Smooth muscle cell (in vitro differentiated cells): ENCODE results near the gene RARA. TPM values are rescaled to one million over a fixed set of nuclear protein-coding genes. Genes with fewer than 3 reads are reported as not detected.
A peak's percentile ranks its signal among the peaks of the same experiment; 100 is the strongest.

Experiments used
- DNase-seq: peaks from one replicate; lab custom pipeline; 2025; ENCODE audit not compliant: unreplicated experiment; lab: John Stamatoyannopoulos, UW
- H2AFZ ChIP-seq: fragments of 200-600 bp; sonication (generic); 2 replicates; pipeline ENCODE4 v1.6.0; 2016; ENCODE audit warnings: antibody characterized with exemption, low read depth, mild to moderate bottlenecking
- H3F3A ChIP-seq: fragments of 200-600 bp; sonication (generic); 2 replicates; pipeline ENCODE4 v1.6.0; 2017; ENCODE audit warnings: antibody characterized with exemption, low read depth
- H3K27ac ChIP-seq: fragments of 200-600 bp; sonication (generic); 2 replicates; pipeline ENCODE4 v1.5.1; 2016; ENCODE audit warnings: low read depth, mild to moderate bottlenecking
- H3K27me3 ChIP-seq: fragments of 200-600 bp; sonication (generic); 2 replicates; pipeline ENCODE4 v1.6.1; 2016; ENCODE audit warnings: low read depth, mild to moderate bottlenecking
- H3K36me3 ChIP-seq: fragments of 200-600 bp; sonication (generic); 2 replicates; pipeline ENCODE4 v1.5.1; 2016; ENCODE audit warnings: low read depth
- H3K4me1 ChIP-seq: fragments of 200-600 bp; sonication (generic); 2 replicates; pipeline ENCODE4 v1.5.1; 2016; ENCODE audit warnings: low read depth
- H3K4me2 ChIP-seq: fragments of 200-600 bp; sonication (generic); 2 replicates; pipeline ENCODE4 v1.6.0; 2016; ENCODE audit warnings: mild to moderate bottlenecking
- H3K4me3 ChIP-seq: fragments of 200-600 bp; sonication (generic); 2 replicates; pipeline ENCODE4 v1.5.1; 2016; ENCODE audit warnings: mild to moderate bottlenecking
- H3K79me2 ChIP-seq: fragments of 200-600 bp; sonication (generic); 2 replicates; pipeline ENCODE4 v1.6.0; 2016; ENCODE audit warnings: low read depth, mild to moderate bottlenecking
- H3K9ac ChIP-seq: fragments of 200-600 bp; sonication (generic); 2 replicates; pipeline ENCODE4 v1.6.0; 2016; ENCODE audit warnings: low read depth
- H3K9me3 ChIP-seq: fragments of 200-600 bp; sonication (generic); replicated peaks from 2 replicates; pipeline ENCODE4 v1.5.1; 2016; ENCODE audit warnings: low read depth
- H4K20me1 ChIP-seq: fragments of 200-600 bp; sonication (generic); 2 replicates; pipeline ENCODE4 v1.6.0; 2016; ENCODE audit warnings: low read depth
- WGBS: methylation state at CpG from one replicate; pipeline ENCODE4 v1.1.7; 2016; ENCODE audit warnings: low lambda C conversion rate; 5-methylcytosine and 5-hydroxymethylcytosine counted together
- polyA plus RNA-seq: library from polyadenylated mRNA; unstranded; fragments of >200 nt; fragmentation: Nextera tagmentation; extraction: Ambion mirVana; gene quantifications from 2 replicates; pipeline ENCODE4 v1.2.1, GENCODE V29; 2016
- total RNA-seq: library from RNA; depleted of rRNA; stranded (reverse); fragments of >200 nt; gene quantifications from 2 replicates; pipeline ENCODE4 v1.2.3, GENCODE V29; 2014
- TF ChIP-seq, protein P1 (sequence below): fragments of 200-600 bp; sonication (generic); IDR thresholded peaks from 2 replicates; pipeline ENCODE4 v1.5.1; 2017; ENCODE audit warnings: borderline replicate concordance, mild to moderate bottlenecking, antibody characterized with exemption; ENCODE audit not compliant: insufficient read depth, poor library complexity, severe bottlenecking

RARA gene
- total and polyA plus RNA-seq, 2 experiments from 2014 or later, result 22.1 to 22.5 TPM

DNA sequence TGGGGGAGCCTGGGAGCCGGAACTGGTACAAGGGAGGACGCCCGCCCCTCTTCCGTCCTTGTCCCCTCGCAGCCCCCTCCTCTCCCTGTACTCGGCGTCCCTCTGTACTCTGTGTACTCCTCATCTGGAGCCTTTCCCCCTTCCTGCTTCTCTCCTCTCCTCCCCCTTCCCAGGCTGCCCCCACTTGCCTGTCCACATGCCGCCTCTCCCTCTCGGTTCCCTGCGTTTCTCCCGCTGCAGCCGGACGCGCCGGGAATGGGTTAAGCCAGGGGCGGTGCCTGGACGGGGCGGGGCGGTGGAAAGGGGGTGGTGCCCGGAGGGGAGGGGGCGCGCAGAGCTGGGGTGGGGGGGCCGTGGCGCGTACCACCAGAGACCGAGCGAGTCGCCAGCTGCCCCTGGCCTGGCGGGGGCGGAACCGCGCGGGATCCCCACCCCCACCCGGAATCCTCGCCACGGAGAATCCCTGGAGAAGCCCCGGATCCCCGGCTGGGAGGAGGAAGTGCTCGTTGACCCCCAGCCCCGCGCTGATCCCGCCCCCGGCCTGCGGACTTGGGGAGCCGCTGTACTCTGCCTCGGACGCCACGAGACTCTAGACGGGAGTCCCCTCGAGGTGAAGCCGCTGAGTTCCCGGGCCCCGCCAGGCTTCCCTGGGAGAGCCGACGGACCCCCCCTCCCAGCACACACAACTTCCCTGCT, 33.0 kb downstream of the RARA start:
- H3K36me3 ChIP-seq, result no peaks in the 10 kb centered on the region
- peak overlapping the region; percentile 99 for H3K4me2 ChIP-seq
- under 1% methylated on average over 14 of the region's 55 CpGs for WGBS
- peaks cover 80% of the 10 kb centered on the region for H4K20me1 ChIP-seq
- no peak overlapping the region for H2AFZ ChIP-seq
- H3K4me3 ChIP-seq, result peak overlapping the region; percentile 90
- H3F3A ChIP-seq, result peaks cover 12% of the 10 kb centered on the region
- H3K9ac ChIP-seq, result peak overlapping the region; percentile 91
- H3K4me1 ChIP-seq, result peaks cover 49% of the 10 kb centered on the region
- H3K9me3 ChIP-seq, result no peaks in the 10 kb centered on the region
- peaks cover 41% of the 10 kb centered on the region for H3K79me2 ChIP-seq
- TF ChIP-seq, protein P1, sequence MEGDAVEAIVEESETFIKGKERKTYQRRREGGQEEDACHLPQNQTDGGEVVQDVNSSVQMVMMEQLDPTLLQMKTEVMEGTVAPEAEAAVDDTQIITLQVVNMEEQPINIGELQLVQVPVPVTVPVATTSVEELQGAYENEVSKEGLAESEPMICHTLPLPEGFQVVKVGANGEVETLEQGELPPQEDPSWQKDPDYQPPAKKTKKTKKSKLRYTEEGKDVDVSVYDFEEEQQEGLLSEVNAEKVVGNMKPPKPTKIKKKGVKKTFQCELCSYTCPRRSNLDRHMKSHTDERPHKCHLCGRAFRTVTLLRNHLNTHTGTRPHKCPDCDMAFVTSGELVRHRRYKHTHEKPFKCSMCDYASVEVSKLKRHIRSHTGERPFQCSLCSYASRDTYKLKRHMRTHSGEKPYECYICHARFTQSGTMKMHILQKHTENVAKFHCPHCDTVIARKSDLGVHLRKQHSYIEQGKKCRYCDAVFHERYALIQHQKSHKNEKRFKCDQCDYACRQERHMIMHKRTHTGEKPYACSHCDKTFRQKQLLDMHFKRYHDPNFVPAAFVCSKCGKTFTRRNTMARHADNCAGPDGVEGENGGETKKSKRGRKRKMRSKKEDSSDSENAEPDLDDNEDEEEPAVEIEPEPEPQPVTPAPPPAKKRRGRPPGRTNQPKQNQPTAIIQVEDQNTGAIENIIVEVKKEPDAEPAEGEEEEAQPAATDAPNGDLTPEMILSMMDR, result no peak
- DNase-seq, result peak; percentile 85
- peak overlapping the region; percentile 89 for H3K27ac ChIP-seq
- no peaks in the 10 kb centered on the region for H3K27me3 ChIP-seq

DNA sequence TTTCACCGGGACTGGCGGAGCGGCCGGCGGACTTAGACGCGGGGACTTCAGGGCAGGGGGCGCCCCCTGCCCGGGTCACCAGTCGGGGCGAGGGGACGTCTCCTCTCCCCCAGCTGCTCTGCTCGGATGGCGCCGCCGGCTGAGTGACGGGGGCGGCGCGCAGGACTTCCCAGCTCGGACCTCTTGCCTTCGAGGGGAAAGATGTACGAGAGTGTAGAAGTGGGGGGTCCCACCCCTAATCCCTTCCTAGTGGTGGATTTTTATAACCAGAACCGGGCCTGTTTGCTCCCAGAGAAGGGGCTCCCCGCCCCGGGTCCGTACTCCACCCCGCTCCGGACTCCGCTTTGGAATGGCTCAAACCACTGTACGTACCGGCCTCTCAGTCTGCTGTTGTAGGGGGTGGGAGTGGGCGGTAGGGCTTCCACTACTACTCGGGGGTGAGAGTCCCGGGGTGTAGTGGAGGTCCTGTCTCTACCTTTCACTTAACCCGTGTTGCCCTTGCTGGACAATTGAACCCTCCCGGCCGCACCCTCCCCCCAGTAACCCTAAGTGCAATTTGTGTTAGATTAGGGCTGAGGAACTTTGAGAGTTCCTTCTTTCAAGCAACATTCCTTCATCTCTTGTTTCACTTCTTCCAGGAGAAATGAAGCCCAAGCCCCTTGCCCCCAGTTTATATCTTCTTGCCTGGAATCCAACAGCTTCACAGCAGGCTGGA, 33.7 kb downstream of the RARA start:
- H3K27me3 ChIP-seq, result no peaks in the 10 kb centered on the region
- no peaks in the 10 kb centered on the region for H3K9me3 ChIP-seq
- no peak for DNase-seq
- WGBS, result 3% methylated on average over 35 of the region's 38 CpGs
- H3F3A ChIP-seq, result peaks cover 12% of the 10 kb centered on the region
- H3K4me1 ChIP-seq, result peaks cover 56% of the 10 kb centered on the region
- H3K4me3 ChIP-seq, result peak overlapping the region; percentile 90
- H3K79me2 ChIP-seq, result peaks cover 48% of the 10 kb centered on the region
- H3K36me3 ChIP-seq, result no peaks in the 10 kb centered on the region
- H3K4me2 ChIP-seq, result peak overlapping the region; percentile 99
- H3K9ac ChIP-seq, result peak overlapping the region; percentile 91
- TF ChIP-seq, protein P1, result no peak
- peak overlapping the region; percentile 89 for H3K27ac ChIP-seq
- no peak overlapping the region for H2AFZ ChIP-seq
- peaks cover 80% of the 10 kb centered on the region for H4K20me1 ChIP-seq

DNA sequence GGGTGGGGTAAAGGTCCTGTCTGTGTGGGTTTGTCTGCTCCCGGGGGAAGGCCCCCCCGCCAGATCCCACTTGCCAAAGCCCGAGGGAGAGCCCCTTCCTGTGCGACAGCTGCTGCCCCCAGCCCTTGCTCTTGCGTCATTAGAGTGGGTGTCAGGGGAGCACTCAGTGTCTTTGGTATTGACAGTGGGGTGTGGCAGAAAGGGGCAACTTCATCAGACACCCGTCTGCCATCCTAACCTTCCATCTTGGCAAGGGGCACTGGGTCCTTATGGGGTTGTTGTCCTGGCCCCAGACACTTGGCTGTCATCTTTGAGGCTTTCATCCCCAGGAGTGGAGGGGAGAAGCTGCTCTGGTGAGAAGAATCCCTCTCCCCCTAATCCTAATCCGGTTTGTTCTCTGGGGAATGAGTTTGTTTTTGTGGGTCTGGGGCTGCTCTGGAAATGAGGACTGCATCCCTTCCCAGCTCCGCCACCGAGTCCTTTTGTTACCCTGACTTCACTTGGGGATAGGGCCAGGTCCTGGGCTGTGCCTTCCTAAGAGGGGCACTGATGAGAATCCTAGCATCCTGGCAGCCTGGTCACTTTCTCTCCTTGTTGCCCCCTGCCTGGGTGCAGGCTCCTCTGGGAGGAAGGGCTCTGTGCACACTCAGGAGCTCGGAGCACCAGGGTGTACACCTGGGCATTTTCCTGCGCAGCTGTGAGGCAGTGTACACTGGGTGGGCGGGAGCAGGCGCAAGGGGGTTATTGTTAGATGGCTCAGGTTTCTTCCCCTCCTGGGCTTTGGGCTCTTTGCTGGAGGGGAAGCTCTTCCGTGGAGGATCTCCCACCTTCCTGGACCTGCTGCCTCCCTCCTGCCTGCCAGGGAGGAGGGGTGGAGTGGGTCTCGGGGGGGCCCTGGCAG, 34.5 kb downstream of the RARA start:
- peaks cover 12% of the 10 kb centered on the region for H3F3A ChIP-seq
- 34% methylated on average over 15 of the region's 15 CpGs for WGBS
- H3K79me2 ChIP-seq, result peaks cover 55% of the 10 kb centered on the region
- no peak for DNase-seq
- H3K27me3 ChIP-seq, result no peaks in the 10 kb centered on the region
- peak overlapping the region; percentile 99 for H3K4me2 ChIP-seq
- TF ChIP-seq, protein P1, result no peak
- H4K20me1 ChIP-seq, result peaks cover 80% of the 10 kb centered on the region
- peak overlapping the region; percentile 90 for H3K4me3 ChIP-seq
- no peak overlapping the region for H2AFZ ChIP-seq
- H3K27ac ChIP-seq, result peak overlapping the region; percentile 89
- no peaks in the 10 kb centered on the region for H3K36me3 ChIP-seq
- peaks cover 61% of the 10 kb centered on the region for H3K4me1 ChIP-seq
- H3K9me3 ChIP-seq, result no peaks in the 10 kb centered on the region
- peak overlapping the region; percentile 91 for H3K9ac ChIP-seq
